Activated naive CD4-positive, alpha-beta T cell (primary cell): ENCODE data around the gene CYP2S1.
"Not testable (repeated sequence)": the region's sequence is repeated elsewhere in the genome, so short reads cannot be mapped to it uniquely, and the experiment has no call there.

Experiments used
- DNase-seq, 4 experiments: peaks; one replicate each; lab custom pipeline; 2025; lab: John Stamatoyannopoulos, UW

CYP2S1 gene, protein sequence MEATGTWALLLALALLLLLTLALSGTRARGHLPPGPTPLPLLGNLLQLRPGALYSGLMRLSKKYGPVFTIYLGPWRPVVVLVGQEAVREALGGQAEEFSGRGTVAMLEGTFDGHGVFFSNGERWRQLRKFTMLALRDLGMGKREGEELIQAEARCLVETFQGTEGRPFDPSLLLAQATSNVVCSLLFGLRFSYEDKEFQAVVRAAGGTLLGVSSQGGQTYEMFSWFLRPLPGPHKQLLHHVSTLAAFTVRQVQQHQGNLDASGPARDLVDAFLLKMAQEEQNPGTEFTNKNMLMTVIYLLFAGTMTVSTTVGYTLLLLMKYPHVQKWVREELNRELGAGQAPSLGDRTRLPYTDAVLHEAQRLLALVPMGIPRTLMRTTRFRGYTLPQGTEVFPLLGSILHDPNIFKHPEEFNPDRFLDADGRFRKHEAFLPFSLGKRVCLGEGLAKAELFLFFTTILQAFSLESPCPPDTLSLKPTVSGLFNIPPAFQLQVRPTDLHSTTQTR

DNA sequence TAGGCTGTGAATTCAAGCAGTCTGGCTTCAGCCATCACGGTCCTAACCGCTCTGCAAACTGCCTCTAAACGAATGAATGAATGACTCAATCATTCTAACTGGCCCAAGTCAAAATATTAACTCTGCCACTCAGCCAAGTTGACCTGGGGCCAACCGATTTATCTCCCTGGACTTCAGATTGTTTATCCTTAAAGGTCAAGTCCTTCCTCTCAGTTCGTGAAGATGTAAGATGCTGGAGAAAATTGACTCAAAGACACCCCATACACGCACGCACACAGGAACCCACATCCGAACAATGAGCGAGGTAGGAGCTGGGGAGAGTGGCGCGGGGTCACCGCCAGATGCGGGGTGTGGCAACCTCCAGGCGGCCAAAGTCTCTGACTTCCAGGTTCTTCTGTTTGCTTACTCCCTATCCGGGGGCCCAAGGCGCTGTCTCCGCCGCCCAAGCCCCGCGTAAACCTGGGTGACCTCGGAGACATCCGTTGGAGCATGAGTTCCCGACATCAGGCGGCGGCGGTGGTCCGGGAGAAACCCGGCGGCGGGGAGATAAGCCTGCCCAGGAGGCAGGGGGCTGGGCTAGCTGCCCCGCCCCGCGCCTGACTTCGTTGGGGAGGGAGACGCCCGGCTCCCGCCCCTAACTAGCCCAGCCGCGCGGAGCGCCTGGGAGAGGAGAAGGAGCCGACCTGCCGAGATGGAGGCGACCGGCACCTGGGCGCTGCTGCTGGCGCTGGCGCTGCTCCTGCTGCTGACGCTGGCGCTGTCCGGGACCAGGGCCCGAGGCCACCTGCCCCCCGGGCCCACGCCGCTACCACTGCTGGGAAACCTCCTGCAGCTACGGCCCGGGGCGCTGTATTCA is at the start of gene CYP2S1:
CYP2S1 (plus strand) TSS at position 646 of the 856 bp plus-strand sequence; CDS start at position 692, 46 bp downstream.
- DNase-seq = no peak

DNA sequence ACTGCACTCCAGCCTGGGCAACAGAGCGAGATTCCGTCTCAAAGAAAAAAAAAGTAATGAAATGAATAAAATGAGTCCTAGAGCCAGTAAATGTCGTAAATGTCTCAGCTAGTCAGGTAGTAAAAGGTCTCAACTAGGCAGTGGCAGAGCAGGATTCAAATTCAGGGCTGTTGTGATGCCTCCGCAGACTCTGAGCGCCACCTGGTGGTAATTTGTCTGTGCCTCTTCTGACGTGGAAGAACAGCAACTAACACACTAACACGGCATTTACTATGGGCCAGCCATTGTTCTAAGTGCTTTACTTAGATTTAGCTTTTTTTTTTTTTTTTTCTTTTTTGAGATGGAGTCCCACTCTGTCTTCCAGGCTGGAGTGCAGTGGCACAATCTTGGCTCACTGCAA is 48.6 kb upstream of the CYP2S1 start:
- peak; percentile 58 to 78 (median 74) for DNase-seq

DNA sequence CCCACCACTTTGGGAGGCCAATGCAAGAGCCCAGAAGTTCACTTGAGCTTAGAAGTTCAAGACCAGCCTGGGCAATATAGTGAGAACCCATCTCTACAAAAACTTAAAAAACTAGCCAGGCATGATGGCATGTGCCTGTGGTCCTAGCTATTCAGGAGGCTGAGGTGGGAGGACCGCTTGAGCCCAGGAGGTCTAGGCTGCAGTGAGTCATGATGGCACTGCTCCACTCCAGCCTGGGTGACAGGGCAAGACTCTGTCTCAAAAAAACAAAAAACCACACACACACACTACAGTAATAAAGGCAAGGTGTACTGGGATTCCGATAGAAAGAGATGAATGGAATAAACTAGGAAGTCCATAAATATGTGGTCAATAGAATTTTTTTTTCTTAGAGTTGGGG is 43.2 kb upstream of the CYP2S1 start:
- DNase-seq = no peak

DNA sequence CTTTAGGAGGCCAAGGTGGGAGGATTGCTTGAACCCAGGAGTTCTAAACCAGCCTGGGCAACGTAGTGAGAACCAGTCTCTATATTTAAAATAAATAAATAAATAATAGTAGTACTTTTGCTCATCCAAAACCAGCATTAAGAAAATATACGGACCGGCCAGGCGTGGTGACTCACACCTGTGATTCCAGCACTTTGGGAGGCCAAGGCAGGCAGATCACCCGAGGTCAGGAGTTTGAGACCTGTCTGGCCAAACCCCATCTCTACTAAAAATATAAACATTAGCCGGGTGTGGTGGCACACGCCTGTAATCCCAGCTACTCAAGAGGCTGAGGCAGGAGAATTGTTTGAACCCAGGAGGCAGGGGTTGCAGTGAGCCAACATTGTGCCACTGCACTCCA is 42.0 kb upstream of the CYP2S1 start:
- not testable (repeated sequence) for DNase-seq

DNA sequence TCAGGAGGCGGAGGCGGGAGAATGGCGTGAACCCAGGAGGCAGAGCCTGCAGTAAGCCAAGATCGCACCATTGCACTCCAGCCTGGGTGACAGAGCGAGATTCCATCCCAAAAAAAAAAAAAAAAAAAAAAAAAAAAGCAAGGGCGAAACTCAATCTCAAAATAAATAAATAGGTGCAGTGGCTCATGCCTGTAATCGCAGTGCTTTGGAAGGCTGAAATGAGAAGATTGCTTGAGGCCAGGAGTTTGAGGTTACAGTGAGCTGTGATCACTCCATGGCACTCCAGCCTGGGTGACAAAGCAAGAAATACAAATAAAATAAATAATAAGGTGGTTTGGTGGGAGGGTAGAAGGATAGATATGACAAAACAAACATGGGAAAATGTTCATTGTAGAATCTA is 39.0 kb upstream of the CYP2S1 start:
- DNase-seq = no peak

DNA sequence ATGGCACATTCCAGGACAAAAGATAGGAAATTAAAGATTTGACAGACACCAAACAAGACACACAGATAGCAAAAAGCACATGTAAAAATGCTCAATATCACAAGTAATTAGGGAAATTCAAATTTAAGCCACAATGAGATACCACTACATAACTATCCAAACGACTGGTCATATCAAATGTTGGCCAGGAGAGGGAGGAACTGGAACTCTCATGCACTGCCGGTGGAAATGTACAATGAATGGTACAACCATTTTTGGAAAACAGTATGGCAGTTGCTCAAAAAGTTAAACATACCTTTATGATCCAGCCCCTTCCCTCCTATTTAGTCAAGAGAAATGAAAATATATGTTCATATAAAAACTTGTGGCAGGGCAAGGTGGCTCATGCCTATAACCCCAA is 36.8 kb upstream of the CYP2S1 start:
- DNase-seq = no peak

DNA sequence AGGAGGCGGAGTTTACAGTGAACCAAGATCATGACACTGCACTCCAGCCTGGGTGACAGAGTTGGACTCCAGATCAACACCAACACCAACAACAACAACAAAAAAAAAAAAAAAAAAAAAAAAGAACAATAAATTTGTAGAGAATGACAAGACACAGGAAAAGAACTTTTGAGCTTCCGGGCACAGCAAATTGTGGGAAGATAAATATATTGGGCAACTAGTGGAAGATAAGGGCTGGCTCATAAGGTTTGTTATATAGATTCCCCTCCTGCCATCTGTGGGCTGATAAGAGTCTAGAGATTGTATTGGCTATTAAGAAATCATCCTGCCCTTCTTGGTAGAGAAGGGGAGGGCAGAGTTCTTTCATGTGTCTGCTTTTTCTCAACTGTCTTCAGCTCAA is 33.1 kb upstream of the CYP2S1 start:
- no peak for DNase-seq

DNA sequence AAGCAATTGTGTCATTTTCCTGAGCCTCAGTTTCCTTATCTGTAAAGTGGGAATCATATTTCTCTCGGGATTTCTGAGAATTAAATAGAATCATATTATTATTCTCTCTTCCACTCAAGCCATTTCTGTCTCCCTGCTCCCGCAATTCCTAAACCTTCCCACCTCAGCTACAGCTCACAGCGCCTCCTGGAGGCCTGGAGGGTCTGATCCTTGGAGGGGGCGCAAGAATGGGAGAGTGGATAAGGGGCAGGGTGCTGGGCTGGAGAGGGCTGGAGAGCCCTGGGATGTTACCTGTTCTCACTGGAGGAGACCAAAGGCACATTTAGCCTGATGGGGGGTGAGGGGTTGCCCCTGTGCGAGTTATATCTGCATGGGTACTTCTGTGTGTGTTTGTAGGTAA is 31.1 kb upstream of the CYP2S1 start:
- DNase-seq = no peak

DNA sequence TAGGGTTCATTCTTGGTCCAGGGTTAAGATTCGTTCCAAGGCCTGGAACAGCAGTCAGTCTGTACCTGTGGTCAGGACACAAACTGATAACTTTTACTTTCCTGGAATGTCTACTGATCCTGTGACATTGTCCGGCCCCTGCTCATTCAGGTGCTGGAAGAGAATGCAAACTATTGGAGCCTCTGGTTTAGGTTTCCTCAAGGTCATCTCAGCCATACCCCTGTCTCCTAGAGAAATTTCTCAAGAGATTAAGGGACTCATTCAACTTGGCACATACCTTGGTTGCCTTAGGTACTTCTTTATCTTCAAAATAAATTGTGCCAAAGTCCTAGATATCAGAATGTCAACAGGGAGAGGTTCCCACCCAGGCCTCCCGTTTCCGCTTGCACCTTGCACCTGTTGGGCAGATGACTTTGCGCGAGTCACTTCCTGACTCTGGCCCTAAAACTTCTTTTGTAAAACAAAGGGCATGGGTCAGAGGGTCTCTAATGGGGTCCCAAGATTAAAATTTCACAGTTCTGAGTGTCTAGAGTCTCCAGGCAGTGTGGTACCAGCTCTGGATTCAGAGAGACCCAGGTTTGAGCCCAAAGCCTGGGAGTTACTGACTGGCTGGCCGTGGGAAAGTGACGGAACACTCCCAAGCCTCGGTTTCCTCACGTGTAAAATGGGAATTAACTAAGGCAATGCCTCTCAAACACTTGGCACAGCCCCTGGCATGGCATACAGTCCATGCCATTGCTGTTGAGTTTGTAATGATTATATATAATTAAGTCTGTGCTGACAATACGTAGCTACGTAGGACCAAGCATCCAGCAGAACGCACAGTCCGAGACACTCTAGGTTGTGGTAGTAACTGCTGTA is 25.8 kb upstream of the CYP2S1 start:
- DNase-seq = no peak

DNA sequence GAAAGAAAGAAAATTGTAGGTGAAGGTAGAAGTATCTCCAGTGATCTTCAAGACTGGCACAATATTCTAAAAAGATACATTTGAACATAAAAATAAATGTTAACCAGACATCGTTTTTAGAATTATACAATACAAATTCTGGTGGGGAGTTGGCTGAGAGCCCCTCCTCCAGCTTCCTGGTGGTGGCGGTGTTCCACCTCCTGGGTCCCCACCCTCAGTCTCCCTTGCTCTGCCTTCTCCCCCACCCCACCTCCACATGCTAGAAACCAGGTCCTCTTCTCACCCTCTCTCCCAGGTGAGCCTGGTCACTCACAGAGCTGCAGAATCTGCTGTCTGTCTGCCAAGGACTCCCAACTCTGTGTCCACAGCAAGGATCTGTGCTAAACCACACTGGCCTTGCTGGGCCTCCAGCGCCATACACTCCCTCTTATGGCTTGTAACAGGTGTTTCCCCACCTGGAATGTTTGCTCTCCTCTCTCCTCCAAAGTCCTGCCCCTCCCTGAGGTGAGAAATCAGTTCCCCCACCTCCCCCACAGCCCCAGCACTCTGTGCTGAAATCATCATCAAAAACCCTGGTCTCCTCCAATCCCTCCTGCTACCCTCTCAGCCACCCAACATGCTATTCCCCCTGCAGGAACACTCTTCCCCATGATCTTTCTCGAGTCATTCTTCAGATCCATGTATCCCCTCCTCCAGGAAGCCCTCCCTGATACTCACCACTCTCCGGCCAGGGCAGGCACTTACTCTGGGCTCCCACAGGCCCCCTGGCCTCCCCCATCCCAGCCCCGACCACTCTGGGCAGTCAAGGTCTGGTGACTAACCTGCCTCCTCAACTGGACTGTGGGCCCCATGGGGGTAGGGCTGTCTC is 20.5 kb upstream of the CYP2S1 start:
- no peak for DNase-seq

DNA sequence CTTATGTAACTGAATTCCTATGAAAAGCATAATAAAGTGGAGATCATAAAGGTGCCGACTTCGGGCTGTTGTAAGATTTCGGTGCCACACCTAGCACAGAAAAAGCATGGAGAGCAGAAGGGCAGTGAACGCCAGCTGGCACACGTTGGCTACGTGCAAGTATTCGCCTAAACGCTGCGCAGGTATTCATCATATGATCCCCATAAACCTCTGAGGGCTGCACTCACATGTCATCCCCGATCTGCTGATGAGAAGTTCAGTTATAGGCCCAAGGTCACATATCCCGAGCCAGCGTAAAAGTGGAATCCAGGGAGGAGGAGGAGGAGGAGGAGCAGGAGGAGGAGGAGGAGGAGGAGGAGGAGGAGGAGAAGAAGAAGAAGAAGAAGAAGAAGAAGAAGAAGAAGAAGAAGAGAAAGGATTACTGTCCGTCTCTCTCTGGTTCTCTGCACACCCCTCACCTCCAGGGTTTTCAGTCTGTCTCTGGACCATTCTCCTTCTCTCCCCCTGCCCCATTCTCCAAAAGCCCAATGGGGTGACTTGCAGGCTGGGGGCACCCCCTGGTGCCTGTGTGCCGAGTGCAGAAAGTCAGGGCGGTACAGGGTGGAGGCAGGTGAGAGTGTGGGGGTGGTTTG is 18.6 kb upstream of the CYP2S1 start:
- no peak for DNase-seq

DNA sequence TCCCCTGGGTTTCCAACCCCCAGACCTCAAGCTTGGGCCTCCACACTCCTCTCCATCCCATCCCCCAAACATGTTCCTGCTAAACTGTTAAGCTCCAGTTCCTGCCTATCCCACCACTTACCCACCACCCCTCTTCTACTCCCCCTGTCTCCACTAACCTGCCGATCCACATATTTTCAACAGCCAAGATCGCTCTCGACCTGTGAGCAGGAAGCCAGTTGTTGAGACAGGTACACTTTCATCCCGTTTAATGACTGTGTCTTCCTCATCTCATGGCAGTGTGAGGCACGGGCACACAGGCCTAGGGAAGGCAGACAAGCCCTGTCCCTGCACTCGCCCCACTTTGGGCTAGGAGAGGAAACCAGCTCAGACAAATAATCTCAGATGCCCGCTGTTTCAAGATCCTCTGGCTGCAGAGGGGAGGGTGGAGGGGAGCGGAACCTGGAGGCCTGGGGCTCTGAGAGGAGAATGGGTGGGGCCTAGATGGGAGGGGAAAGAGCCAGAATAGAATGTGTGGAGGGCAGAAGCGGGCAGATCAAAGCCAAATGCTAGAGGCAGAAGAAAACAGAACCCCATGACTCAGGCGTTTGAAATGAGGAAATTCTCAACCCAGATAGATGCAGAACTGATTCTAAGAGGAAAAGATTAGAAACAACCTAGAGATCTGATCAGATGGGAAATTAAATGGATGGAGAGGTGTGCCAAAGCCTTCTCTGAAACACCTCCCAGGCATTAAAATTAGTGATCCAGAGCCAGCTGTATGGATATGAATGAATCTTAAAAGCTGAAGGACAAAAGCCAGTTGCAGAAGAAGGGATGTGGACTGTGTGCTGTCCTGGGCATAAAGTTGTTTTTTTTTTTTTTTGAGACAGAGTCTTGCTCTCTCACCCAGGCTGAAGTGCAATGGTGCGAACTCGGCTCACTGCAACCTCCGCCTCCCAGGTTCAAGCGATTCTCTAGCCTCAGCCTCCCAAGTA is 16.9 kb upstream of the CYP2S1 start:
- peak in 2 of 4 experiments; percentile 14 to 31 for DNase-seq

DNA sequence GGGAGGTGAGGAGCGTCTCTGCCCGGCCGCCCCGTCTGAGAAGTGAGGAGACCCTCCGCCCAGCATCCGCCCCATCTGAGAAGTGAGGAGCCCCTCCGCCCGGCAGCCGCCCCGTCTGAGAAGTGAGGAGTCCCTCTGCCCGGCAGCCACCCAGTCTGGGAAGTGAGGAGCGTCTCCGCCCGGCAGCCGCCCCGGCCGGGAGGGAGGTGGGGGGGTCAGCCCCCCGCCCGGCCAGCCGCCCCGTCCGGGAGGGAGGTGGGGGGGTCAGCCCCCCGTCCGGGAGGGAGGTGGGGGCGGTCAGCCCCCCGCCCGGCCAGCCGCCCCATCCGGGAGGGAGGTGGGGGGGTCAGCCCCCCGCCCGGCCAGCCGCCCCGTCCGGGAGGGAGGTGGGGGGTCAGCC is 12.8 kb upstream of the CYP2S1 start:
- DNase-seq = not testable (repeated sequence)

DNA sequence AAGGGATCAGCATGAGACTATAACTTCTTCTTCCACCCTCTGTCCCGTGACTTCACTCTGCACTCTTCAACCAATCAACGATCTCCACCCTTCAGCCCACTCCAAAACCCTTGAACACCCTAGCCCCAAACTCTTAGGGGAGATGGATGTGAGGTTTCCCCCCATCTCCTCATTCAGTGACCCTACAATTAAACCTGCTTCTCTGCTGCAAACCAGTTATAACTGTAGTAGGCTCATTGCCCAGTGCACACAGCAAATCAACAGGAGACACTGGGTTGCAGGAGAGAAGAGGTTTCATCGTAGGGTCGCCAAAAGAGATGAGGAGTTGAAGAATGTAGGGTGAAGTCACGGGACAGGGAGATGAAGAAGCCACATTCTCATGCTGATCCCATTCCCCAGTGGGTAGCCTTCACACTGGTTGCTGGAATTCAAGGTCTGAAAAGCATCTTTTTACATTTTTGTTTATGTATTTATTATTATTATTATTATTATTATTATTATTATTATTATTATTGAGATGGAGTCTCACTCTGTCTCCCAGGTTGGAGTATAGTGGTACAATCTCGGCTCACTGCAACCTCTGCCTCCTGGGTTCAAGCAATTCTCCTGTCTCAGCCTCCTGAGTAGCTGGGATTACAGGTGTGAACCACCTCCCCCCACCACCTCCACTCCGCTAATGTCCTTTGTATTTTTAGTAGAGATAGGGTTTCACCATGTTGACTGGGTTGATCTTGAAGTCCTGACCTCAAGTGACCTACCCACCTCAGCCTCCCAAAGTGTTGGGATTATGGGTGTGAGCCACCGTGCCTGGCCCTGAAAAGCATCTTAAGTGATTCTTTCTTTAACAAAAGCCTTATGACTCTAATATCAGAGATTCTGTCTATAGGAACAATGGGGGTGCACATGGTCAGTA is 5.8 kb upstream of the CYP2S1 start:
- no peak for DNase-seq

DNA sequence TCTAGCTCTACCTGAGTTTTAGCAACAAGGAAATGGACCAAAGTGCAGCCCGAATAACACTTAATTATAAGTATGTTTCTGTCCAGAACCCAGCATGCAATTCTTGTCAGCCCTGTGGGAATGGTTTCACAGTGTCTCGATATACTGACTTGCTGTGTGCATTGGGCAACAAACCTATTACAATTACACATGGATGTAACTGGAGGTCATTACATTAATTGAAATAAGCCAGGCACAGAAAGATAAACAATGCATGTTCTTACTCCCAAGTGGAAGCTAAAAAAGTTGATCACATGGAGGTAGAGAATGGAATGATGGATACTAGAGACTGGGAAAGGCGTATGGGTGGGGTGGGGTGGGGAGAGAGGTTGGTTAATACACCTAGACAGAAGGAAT is 5.1 kb upstream of the CYP2S1 start:
- DNase-seq = no peak

DNA sequence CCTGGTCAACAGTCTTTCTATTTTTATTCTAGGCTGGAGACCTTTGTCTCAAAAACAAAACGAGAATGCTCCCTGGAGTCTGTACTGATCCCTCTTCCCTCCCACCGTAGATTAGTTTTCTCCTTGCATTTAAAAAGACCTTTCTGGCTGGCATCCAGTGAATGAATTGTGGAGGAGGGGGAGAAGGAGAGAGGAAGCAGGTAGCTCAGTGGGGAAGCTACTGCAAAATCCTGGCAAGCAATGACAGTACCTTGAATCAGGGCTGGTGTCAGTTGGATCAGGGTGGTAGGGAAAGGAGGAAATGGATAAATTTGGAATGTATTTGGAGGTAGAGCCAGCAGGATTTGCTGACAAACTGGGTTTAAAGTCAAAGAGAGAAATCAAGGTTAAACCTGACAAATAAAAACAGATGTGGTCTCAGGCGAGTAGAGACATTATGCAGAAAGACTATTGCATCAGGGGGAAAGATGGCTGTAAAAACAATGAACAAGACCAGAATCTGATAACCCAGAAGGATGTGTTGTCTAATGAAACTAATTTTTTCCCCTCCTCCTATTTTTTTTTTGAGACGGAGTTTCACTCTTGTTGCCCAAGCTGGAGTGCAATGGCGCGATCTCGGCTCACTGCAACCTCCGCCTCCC is 3.5 kb upstream of the CYP2S1 start:
- DNase-seq = no peak

DNA sequence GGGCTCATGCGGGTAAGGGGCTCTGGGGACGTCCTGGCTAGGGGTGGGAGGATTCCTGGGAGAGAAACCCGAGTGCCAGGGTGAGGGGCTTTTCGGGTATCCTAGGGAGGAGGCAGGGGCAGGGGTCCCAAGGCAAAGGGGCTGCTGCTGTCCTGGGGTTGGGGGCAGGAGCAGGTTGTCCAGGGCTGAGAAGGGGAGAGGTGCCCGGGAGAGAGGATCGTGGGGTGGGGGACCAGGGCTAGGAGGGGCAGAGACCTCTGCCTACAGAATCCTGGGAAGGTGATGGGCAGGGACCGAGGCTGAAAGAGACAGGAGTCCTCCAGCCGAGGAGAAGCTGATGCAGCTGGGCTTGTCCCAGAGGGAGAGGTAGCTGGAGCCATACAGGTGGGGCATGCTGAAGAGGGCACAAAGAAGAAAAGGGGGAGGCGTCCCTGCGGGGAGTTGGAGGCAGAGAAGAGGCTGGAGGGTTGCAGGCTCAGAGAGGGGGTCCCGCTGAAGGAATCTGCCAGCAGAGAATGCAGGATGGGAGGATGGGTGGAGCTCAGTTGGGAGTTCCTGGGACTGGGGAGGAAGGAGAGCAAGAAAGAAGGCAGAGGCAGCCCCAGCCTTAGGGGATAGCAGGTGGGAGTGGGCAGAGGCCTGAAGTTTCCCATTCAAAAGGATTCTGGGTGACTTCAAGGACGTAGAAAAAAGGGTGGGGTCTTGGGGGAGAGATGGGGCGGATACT is 574 bp downstream of the CYP2S1 start:
- DNase-seq = no peak
